Measurements from ENCODE around the gene COL11A2.

Gene COL11A2

GRCh38 chr6:33206864-33207551, 14.7 kb upstream of the COL11A2 start:
- Histone ChIP-seq H3K27me3 (ENCODE audit: low read length) (no peaks in the 10 kb centered on the region), H3K4me2 (ENCODE audit: low read depth, low read length, poor library complexity, severe bottlenecking) (peak overlapping the region; percentile 84), H3K9me3 (ENCODE audit: insufficient read depth, low read length) (no peaks in the 10 kb centered on the region), H3K9ac (ENCODE audit: low read length) (peak overlapping the region; percentile 85; the same call in 1 of the 2 replicates), H3K9me2 (replicated peaks; ENCODE audit: insufficient read depth, low read length) (no peaks in the 10 kb centered on the region), H2AFZ (ENCODE audit: low read depth, low read length, severe bottlenecking) (no peak overlapping the region), H3K79me2 (ENCODE audit: insufficient read depth, low read length) (peaks cover 5% of the 10 kb centered on the region), H3F3A (ENCODE audit: insufficient read depth) (peaks cover 30% of the 10 kb centered on the region), H4K20me1 (ENCODE audit: low read depth, low read length) (no peaks in the 10 kb centered on the region), H3K27ac (ENCODE audit: low read depth, low read length) (no peak overlapping the region), H3K4me3 (ENCODE audit: insufficient read depth, low read length, poor library complexity, severe bottlenecking) (no peak overlapping the region), H3K36me3 (ENCODE audit: low read length) (0 out of 2 replicates have a peak, but pooled peaks cover 3% of the 10 kb centered on the region)
- TF ChIP-seq CTCF (IDR thresholded peaks at IDR 0.05; ENCODE audit: insufficient read depth, low read length, poor library complexity, severe bottlenecking) (no peak), EZH2phosphoT487 (conservative IDR thresholded peaks at IDR 0.05; ENCODE audit: low read length) (no peak)

- H3K9ac ChIP-seq (ENCODE audit: low read length) = no peak overlapping the region; the same call in 1 of the 2 replicates
- H3F3A ChIP-seq (ENCODE audit: insufficient read depth) = peaks cover 30% of the 10 kb centered on the region
- 0 out of 2 replicates have a peak, but pooled peaks cover 3% of the 10 kb centered on the region for H3K36me3 ChIP-seq (ENCODE audit: low read length)
- H3K4me2 ChIP-seq (ENCODE audit: low read depth, low read length, poor library complexity, severe bottlenecking) = peak overlapping the region; percentile 71
- no peak overlapping the region for H3K27ac ChIP-seq (ENCODE audit: low read depth, low read length)
- H3K4me3 ChIP-seq (ENCODE audit: insufficient read depth, low read length, poor library complexity, severe bottlenecking) = no peak overlapping the region
- peaks cover 13% of the 10 kb centered on the region for H3K79me2 ChIP-seq (ENCODE audit: insufficient read depth, low read length)
- H3K9me3 ChIP-seq (ENCODE audit: insufficient read depth, low read length) = no peaks in the 10 kb centered on the region
- no peaks in the 10 kb centered on the region for H3K9me2 ChIP-seq (replicated peaks; ENCODE audit: insufficient read depth, low read length)
- H3K27me3 ChIP-seq (ENCODE audit: low read length) = no peaks in the 10 kb centered on the region
- H4K20me1 ChIP-seq (ENCODE audit: low read depth, low read length) = no peaks in the 10 kb centered on the region
- TF ChIP-seq CTCF (IDR thresholded peaks at IDR 0.05; ENCODE audit: insufficient read depth, low read length, poor library complexity, severe bottlenecking) (no peak), EZH2phosphoT487 (conservative IDR thresholded peaks at IDR 0.05; ENCODE audit: low read length) (no peak)
- no peak overlapping the region for H2AFZ ChIP-seq (ENCODE audit: low read depth, low read length, severe bottlenecking)
Observed at GRCh38 chr6:33206027-33206863, 14.0 kb upstream of the COL11A2 start.

GRCh38 chr6:33205191-33206026, 13.1 kb upstream of the COL11A2 start:
- peak overlapping the region; percentile 71 for H3K4me2 ChIP-seq (ENCODE audit: low read depth, low read length, poor library complexity, severe bottlenecking)
- H2AFZ ChIP-seq (ENCODE audit: low read depth, low read length, severe bottlenecking) = peak overlapping the region; percentile 73
- H3K27me3 ChIP-seq (ENCODE audit: low read length) = no peaks in the 10 kb centered on the region
- peak overlapping the region; percentile 71 for H3K4me3 ChIP-seq (ENCODE audit: insufficient read depth, low read length, poor library complexity, severe bottlenecking)
- H3F3A ChIP-seq (ENCODE audit: insufficient read depth) = peaks cover 30% of the 10 kb centered on the region
- no peak for TF ChIP-seq EZH2phosphoT487 (conservative IDR thresholded peaks at IDR 0.05; ENCODE audit: low read length)
- TF ChIP-seq CTCF (IDR thresholded peaks at IDR 0.05; ENCODE audit: insufficient read depth, low read length, poor library complexity, severe bottlenecking) = peak; percentile 52
- no peaks in the 10 kb centered on the region for H4K20me1 ChIP-seq (ENCODE audit: low read depth, low read length)
- 0 out of 2 replicates have a peak, but pooled peaks cover 3% of the 10 kb centered on the region for H3K36me3 ChIP-seq (ENCODE audit: low read length)
- H3K79me2 ChIP-seq (ENCODE audit: insufficient read depth, low read length) = peaks cover 19% of the 10 kb centered on the region
- H3K27ac ChIP-seq (ENCODE audit: low read depth, low read length) = no peak overlapping the region
- H3K9me2 ChIP-seq (replicated peaks; ENCODE audit: insufficient read depth, low read length) = no peaks in the 10 kb centered on the region
- H3K9ac ChIP-seq (ENCODE audit: low read length) = peak overlapping the region; percentile 78
- H3K9me3 ChIP-seq (ENCODE audit: insufficient read depth, low read length) = no peaks in the 10 kb centered on the region

Measured in SU-DHL-6 (cell line).